Fibroblast of mammary gland (primary cell): ENCODE measurements around the gene UBE2C.

Source experiments
- DNase-seq: peaks from one replicate; pipeline ENCODE4 v3.0.0-alpha.2; 2010; ENCODE audit warnings: low read depth
- H3K4me3 ChIP-seq: 2 replicates; pipeline ENCODE4 v1.5.1; 2011; ENCODE audit warnings: low read depth, mild to moderate bottlenecking, low read length, moderate library complexity; ENCODE audit not compliant: control insufficient read depth
- TF ChIP-seq, protein P1 (sequence below): conservative IDR thresholded peaks from 2 replicates; pipeline ENCODE4 v1.5.1; 2011; ENCODE audit warnings: low read depth, low read length, inconsistent platforms; ENCODE audit not compliant: control insufficient read depth, insufficient read depth

The UBE2C gene

DNA sequence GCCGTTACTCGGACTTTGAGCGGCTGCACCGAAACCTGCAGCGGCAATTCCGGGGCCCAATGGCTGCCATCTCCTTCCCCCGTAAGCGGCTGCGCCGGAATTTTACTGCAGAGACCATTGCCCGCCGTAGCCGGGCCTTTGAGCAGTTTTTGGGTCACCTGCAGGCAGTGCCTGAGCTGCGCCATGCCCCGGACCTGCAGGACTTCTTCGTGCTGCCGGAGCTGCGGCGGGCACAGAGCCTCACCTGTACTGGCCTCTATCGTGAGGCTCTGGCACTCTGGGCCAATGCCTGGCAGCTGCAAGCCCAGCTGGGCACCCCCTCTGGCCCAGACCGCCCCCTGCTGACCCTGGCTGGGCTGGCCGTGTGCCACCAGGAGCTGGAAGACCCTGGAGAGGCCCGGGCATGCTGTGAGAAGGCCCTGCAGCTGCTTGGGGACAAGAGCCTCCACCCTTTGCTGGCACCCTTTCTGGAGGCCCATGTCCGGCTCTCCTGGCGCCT is 28.3 kb downstream of the UBE2C start:
- DNase-seq, result no peak
- no peak overlapping the region for H3K4me3 ChIP-seq
- TF ChIP-seq, protein P1, sequence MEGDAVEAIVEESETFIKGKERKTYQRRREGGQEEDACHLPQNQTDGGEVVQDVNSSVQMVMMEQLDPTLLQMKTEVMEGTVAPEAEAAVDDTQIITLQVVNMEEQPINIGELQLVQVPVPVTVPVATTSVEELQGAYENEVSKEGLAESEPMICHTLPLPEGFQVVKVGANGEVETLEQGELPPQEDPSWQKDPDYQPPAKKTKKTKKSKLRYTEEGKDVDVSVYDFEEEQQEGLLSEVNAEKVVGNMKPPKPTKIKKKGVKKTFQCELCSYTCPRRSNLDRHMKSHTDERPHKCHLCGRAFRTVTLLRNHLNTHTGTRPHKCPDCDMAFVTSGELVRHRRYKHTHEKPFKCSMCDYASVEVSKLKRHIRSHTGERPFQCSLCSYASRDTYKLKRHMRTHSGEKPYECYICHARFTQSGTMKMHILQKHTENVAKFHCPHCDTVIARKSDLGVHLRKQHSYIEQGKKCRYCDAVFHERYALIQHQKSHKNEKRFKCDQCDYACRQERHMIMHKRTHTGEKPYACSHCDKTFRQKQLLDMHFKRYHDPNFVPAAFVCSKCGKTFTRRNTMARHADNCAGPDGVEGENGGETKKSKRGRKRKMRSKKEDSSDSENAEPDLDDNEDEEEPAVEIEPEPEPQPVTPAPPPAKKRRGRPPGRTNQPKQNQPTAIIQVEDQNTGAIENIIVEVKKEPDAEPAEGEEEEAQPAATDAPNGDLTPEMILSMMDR, result no peak

DNA sequence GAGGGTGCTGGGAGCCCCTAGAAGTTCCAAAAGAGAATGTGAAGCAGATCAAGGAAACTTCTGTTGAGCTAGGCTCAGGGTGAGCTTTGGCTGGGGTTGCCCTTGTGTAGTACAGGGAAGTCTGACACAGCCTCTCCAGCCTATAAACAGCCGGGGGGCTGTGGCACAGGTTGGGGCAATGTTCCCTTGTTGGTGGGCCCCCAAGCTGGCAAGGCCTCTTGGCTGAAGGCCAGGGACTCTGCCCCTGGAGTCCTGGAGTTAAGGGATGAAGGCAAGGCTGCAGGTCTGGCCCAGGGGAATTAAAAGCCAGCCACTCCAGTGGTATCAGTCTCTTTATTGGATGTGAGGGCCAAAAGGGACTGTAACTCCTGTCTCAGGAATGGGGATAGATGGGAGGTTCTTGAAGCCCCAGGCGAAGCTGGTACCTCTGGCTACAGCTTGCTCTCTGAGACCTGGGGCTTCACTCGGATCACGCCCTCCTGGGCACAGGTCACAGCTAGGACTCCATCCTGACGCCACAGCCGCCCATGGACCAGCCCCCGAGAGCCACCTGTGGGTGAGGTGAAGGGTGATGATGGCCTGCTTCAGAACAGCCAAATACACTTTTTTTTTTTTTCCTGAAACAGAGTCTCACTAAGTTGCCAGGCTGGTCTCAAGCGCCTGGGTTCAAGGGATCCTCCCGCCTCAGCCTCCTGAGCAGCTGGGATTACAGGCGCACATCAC is 29.1 kb downstream of the UBE2C start:
- H3K4me3 ChIP-seq, result no peak overlapping the region
- TF ChIP-seq, protein P1, result no peak
- DNase-seq, result no peak

DNA sequence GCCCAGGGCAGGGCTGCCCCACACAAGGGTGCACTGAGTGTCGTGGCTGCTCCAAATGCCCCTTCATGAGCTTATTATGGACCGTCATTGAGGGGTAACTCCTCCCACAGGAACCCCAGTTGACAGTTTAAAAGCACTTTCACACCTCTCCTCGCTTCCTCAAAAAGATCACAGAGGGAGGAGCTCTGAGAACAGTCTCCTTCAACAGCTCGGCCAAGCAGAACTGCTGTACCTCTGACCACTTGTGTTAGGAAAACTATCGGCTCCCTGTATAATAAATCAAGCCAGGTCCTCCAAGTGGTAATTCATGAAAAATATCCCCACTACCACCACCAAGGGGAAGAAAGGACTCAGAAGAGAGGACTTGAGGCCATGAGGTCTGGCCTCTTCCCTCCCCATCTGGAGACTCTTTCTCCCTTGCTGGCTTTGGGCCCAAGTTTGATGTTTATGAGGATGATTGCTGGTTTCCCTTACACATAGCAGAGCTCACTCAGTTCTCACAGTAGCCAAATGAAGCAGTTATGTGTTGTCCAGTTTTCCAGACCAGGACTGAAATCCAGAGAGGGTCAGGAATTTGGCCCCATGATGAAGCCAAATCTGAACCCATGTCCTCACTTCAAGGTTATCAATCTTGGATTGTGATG is 29.8 kb downstream of the UBE2C start:
- peak; percentile 80 for DNase-seq

DNA sequence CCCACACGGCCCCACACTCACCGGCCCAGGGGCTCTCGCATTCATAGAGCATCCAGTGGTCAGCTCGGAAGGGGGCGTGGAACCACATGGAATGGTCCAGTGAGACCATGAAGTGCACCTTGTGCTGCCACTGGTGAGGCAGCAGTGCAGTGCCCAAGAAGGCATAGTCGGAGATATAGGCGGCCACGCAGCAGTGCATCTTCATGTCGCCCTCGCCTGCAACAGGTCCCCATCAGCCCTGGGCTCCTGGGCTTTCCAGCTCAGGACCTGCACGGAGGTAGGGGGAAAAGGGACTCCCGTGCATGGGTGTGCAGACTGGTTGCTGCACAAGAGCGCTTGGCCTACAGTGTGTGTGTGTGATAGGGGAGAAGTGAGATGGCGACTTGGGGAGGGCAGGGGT is 31.1 kb downstream of the UBE2C start:
- H3K4me3 ChIP-seq, result no peak overlapping the region
- DNase-seq, result no peak
- TF ChIP-seq, protein P1, result no peak

More for the DNA sequence above, 29.8 kb downstream of the UBE2C start:
- no peak overlapping the region for H3K4me3 ChIP-seq
- TF ChIP-seq, protein P1, result no peak

DNA sequence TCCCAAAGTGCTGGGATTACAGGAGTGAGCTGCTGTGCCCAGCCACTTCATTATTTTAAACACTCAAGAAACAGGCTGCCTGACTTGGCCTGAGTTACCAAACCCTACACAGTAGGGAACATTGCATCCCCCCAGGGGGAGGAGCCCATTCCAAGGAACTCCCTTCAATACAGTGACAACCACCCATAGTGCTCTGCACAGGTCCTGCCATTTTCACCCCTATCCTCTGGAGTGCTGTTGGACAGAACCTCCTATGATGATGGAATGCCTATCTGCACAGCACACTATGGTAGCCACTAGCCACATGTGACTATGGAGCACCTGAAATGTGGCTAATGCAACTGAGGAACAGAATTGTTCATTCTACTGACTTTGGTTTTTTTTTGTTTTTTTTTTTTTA is 33.0 kb downstream of the UBE2C start:
- DNase-seq, result no peak

DNA sequence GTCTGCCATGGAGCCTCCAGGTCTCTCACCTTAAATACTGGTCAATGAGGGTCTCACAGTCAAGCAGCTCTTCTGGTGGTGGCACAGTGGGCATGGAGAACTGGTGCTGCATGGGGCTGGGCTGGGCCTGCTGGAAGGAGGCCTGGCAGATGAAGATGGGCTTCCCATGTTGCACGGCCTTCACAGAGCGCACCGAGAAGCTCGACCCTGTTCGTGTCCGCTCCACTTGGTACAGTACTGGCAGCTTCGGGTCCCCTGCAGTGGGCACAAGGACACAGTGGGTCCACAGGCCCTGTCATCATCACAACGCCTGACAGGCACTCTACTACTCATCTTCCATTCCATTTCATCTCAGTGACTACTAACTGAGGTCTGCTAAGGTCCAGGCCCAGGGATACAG is 36.0 kb downstream of the UBE2C start:
- TF ChIP-seq, protein P1, result no peak
- no peak for DNase-seq
- H3K4me3 ChIP-seq, result no peak overlapping the region

More for the DNA sequence above, 33.0 kb downstream of the UBE2C start:
- TF ChIP-seq, protein P1, result no peak
- H3K4me3 ChIP-seq, result no peak overlapping the region
